CD1c-positive myeloid dendritic cell (primary cell): ENCODE data around the gene EID3.

Experiments
- DNase-seq: peaks from one replicate; pipeline ENCODE4 v3.0.0-alpha.2; 2016; ENCODE audit errors: extremely low spot score

The EID3 gene

DNA sequence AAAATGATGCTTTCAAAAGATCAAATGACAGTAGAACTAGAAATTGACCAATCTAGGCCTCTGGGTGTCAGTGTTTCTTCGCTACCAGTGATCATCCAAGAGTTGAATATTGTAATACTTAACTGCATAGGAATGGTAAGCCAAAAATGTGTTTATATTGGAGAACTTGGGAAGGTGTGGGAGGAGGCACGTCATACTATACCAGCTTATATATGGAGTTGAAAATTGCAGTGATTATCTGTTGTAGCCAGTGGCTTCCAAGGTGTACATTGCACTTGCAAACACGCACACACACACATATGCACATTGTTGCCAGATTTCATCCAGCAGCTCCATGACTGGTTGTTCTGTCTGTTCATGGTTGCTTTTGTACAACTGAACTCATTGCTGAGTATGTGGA, 36.1 kb downstream of the EID3 start:
- no peak for DNase-seq

DNA sequence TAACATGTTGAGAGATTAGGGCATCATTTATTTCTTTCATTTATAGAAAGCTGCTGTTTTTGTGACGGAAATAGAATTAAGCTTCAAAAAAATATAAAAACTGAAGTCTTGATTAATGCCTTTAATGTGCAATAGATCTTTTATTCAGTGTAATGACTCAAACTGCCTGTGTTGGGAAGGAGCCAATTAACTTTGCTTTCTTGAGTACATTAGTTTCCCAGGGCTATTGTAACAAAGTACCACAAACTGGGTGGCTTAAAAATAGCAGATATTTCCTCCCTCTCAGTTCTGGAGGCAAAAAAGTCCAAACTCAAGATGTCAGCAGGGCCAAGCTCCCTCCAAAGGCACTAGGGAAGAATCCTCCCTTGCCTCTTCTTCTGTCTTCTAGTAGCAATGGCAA, 36.6 kb downstream of the EID3 start:
- no peak for DNase-seq

DNA sequence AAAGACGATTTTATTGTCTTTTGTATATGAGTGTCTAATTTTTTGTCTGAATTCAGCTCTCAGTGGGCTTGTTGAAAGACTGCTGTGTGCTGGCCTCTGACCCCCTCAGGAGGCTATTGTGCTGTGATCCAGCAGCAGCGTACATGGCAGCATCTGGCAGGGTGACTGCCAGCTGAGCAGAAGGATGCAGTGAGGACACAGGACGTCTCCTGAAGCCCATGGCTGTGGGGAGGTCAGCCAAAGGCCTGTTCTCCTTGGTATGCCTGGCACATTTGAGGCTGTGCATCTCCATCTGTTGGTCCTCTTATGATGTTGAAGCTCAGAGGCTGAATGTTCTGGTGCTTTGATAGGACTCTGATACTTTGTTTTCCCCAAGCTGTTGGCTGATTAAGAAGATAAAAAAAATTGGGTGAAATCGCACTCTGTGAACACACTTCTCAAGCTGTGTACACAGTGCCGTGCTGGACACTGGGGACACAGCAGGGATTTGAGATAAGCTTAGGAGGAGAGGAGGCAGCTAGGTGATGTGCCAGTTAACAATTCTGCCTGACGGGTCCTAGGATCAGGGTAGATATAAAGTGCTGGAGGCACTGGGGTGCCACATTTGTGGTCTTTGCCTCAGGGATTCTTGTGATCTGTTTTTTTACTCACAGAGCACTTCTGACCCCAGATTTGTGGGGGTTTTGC, 37.5 kb downstream of the EID3 start:
- DNase-seq = no peak

DNA sequence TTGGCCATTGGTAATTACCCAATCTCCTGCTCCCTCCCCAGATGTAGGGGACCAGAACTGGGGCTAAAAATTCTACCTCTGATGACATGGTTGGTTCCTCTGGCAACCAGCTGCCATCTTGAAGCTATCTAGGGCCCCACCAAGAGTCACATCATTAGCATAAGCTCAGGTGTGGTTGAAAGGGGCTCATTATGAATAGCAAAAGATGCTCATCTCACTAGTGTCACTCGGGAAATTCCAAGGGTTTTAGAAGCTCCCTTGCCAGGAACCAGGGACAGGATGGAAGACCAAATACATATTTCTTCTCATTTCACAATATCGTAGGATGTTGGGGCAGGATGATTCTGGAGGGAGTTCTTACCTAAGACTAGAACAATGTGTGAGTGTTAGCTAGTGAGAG, 38.6 kb downstream of the EID3 start:
- no peak for DNase-seq

DNA sequence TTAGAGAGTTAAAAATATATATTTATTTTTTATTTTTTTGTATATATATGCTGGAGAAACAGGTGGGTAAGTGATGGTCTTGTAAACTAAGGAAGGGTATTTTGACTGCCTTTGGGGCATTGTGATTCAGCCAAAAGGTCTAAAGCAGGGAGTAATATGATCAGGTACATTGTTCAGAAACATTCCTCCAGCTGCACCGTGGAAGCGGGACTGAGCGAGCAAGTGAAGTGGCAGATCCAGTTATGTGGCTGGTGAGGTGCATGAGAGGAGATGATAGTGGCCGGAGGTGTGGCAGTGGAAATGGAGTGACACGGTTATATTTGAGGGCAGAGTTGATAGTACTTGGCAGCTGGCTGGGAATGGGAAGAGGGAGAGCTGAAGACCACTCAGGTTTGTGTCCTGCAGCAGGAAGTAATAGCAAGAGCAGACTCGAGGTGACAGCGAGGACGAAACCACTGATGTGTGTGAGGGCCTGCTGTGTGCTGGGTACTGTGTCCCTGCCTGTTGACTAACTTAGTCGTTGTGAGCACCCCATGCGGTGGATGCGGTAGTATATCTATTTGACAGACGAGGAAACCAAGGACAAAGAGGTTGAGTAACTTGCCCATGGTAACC, 39.2 kb downstream of the EID3 start:
- DNase-seq = no peak

- no peak for DNase-seq
Observed at GRCh38 chr12:104344682-104345081, 41.1 kb downstream of the EID3 start.

- no peak for DNase-seq
Observed at GRCh38 chr12:104345234-104346066, 41.9 kb downstream of the EID3 start.

DNA sequence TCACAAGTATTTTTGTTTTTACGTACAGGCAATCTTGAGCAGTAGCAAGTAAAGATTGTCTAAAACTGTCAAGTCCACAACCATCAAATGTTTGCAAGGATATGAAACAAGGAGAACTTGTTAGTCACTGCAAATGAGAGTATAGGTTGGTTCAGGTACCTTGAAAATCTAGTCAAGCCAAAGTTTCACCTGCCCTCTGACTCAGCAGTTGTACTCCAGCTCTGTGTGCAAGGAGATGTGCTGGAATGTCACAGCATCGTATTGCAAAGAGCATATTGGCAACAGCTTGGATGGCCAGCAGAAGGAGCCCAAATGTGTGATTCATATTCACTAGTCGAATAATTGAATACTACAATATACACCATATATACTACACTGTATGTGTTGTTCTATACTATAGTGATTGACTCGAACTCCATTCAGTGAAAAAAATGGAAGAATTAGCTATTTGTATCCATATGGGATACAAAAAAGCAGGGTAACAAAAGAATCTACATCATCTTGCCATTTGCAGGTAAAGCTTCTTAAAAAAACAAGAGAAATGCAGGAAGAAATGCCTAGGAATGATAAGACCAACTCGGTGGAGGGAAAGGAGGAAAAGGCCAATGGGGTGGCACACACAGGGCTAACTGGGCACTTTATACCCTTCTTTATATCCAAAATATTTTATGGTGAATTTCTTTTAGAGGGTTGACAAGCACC, 44.0 kb downstream of the EID3 start:
- DNase-seq = no peak

DNA sequence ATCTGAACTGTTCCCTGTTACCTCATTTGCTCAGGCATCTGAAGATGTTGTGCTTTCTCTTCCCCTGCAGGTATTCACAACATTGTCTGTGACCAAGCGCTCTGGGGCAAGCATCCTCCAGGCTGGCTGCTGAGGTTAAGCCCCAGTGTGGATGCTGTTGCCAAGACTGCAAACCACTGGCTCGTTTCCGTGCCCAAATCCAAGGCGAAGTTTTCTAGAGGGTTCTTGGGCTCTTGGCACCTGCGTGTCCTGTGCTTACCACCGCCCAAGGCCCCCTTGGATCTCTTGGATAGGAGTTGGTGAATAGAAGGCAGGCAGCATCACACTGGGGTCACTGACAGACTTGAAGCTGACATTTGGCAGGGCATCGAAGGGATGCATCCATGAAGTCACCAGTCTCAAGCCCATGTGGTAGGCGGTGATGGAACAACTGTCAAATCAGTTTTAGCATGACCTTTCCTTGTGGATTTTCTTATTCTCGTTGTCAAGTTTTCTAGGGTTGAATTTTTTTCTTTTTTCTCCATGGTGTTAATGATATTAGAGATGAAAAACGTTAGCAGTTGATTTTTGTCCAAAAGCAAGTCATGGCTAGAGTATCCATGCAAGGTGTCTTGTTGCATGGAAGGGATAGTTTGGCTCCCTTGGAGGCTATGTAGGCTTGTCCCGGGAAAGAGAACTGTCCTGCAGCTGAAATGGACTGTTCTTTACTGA, 44.9 kb downstream of the EID3 start:
- no peak for DNase-seq

- no peak for DNase-seq
Observed at GRCh38 chr12:104348994-104349494, 45.5 kb downstream of the EID3 start.

GRCh38 chr12:104350211-104351056, 46.9 kb downstream of the EID3 start:
- no peak for DNase-seq

DNA sequence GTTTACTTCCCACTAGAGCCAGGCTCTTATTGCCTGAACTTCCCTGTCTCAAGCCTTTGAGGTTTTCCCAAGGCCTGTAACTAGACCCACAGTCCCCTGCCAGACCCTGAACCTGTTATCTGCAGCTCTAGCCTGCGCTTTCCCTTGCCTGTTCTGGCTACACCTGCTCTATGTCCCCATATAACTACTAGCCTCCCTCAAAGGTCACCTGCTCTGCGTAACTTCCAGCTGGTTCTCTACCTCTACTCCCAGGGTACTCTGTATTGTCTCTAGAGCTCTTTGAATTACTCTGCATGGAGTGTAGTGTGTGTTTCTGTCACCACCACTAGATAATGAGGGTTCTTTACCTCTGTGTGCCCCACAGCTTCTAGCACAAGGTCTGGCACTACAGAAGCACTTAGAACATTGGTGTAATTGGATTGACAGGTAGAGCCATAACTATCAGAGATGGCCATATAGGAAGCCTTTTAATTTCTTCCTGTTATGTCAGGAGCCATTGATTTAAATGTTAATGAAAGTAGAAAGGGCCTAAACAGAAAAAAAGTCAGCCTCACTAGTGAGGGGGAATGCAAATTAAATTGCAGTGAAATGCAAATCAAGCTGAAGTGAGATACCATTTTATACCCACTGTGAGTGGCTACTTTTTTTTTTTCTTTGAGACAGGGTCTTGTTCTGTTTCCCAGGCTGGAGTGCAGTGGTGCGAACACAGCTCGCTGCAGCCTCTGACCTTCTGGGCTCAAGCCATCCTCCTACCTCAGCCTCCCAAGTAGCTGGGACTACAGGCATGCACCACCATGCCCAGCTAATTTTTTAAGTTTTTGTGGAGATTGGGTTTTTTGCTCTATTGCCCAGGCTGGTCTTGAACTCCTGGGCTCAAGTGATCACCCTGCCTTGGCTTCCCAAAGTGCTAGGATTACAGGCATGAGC, 47.8 kb downstream of the EID3 start:
- DNase-seq = no peak

DNA sequence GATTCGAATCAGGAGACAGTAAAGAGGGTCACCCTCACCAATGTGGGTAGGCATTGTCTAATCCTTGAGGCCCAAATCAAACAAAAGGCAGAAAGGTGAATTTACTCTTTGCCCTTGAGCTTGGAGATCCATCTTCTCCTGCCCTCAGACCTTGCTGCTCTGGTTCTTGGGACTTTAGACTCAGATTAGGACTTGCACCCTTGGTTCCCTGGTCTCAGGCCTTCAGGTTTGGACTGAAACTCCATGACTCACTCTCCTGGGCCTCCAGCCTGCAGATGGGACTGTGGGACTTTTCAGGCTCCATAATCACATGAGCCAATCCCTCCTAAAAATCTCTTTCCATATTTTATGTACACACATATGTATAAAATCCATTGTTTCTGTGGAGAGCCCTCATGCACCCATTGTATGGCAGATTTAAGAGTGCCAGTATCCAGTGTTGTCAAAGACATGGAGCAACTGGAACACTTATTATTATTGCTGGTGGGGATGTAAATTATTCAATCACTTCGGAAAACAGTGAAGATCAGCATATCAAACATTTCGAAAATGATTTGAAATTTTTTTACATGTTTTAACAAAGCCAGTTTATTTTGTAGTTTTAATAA, 48.7 kb downstream of the EID3 start:
- no peak for DNase-seq

GRCh38 chr12:104353012-104353981, 49.8 kb downstream of the EID3 start:
- no peak for DNase-seq

GRCh38 chr12:104354167-104354867, 50.8 kb downstream of the EID3 start:
- DNase-seq = no peak
